AG20443 (cell line): Measurements from ENCODE around the gene SFXN5.
"Not testable (repeated sequence)": the region's sequence is repeated elsewhere in the genome, so short reads cannot be mapped to it uniquely, and the experiment has no call there.

Source experiments
- DNase-seq: peaks from one replicate; pipeline ENCODE4 v3.0.0; 2012; ENCODE audit warnings: low spot score, mixed read lengths

SFXN5 gene

DNA sequence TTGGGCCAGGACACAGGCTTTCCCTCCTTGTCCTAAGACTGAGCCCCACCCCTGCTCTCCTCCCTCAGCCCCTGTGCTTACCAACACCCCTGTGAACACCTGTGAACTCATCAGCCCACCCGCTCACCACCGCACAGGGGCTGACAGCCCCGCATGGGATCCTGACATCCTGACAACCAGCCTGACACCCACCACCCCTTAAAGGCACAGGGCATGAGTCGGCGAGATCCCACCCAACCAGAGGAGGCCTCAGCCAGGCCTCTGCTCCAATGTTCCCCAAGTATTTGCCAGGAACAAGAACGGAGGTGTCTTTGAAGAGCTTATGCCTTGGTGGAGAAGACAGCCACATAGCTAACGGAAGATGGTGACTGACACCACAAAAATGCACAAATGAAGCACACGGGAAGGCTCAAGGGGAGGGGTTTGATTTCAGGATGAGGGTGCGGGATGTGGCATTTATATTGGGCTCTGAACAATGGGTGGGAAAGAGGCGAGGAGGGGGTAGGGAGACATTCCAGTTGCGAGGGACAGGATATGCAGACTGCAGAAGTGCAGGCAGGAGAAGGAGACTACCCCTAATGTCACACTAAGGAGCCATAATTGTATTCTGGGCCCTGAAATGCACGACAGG, 30.2 kb upstream of the SFXN5 start:
- DNase-seq = peak; percentile 26

DNA sequence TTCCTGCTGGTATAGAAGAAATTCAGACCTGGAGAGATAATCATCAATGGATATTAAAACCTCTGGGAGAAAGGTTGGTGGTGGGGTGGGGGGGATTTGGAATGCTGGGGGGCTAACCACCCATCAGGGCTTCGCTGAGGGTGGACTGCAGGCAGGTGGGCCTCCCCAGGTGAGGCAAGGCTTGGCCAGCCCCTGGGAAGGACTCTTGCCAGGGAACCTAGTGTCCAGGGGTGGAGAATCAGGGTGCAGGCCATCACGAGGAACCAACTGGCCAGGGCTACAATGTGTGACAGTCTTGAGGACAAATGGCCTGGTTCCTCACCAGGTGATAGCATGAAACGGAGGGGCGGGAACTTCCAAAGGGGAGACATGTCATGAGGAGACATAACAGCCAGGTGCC, 29.4 kb upstream of the SFXN5 start:
- no peak for DNase-seq

DNA sequence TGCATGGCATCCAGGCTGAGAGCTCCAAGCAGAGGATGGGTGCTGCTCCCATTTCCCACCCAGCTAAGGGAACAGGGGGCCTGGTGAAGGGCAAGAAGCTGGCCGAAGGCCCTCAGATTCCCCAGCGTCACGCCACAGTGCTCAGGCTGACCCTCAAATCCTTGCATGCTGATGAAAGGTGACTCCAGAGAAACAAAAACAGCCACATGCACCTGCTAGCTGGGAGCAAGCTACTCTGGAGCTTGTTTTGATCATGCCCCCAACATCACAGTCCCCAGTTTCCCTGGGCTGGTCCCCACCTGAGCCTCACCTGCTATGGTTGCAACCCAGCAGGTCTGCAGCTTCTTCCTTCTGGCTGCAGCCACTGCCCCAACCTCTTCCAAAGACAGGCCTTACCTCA, 28.0 kb upstream of the SFXN5 start:
- no peak for DNase-seq

DNA sequence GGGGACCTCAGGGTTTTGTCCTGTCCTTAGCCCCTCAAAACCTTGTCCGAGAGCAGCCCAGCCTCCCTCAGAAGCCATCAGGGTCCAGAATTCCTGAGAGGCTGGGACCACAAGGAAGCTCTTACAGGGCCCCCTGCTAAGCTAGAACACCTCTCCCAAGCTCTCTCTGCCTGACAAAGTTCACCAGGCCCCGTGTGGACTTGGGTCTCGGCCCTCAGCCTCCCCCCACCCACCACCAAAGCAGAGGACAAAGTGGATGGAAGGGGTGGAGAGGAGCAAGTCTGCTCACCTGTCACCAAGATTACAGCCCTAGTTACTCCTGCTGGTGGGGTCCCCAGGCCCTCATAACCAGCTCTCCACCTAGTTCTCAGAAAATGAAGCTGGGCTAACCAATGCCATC, 24.4 kb upstream of the SFXN5 start:
- DNase-seq = no peak

DNA sequence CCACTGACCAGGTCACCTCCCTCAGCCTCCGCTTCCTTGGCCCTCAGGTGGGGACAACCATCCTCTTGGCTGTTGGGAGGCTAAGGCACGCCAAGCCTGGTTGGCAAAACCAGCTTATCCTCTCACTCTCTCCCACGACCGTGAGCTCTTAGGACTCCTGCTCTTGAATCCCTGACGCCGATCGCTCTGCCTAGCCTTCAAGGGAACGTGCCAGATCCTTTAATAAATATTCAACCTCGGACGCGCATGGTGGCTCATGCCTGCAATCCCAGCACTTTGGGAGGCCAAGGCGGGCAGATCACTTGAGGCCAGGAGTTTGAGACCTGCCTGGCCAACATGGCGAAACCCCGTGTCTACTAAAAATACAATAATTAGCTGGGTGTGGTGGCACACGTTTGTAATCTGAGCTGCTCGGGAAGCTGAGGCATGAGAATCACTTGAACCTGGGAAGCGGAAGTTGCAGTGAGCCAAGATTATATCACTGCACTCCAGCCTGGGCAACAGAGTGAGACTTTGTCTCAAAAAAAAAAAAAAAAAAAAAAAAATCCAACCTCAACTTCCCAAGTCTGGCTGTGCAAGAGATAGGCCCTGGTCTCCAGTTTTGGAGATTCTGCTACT, 22.2 kb upstream of the SFXN5 start:
- DNase-seq = not testable (repeated sequence)

DNA sequence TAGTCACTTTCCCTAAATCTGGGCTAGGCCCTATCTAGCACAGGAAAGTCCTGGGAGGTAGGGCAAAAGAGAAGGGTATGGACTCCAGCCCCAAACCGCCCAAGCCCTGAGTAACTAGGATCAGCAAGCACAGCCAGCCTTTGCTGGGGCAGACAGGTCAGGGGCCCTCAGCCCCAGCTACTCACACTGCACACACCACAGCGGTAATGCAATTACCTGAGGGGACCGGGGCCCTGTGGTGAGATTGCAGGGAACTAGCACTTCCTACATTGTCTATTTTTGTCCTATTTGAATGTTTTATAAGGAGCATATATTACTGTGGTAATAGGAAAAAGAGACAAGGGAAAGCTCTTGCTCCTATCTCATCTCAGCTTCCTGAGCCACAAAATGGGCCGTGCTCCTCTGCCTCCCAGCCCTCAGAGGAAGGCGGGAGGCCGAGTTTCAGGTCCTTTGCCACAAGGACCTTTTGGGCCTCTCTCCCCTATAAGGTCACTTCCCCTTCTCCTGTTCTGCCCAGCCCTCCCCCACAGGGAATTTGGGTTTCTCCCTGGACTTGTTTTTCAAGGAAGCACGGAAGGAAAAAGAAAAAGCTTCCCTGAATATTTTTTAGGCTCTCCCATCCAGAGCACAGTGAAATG, 20.8 kb upstream of the SFXN5 start:
- DNase-seq = no peak

DNA sequence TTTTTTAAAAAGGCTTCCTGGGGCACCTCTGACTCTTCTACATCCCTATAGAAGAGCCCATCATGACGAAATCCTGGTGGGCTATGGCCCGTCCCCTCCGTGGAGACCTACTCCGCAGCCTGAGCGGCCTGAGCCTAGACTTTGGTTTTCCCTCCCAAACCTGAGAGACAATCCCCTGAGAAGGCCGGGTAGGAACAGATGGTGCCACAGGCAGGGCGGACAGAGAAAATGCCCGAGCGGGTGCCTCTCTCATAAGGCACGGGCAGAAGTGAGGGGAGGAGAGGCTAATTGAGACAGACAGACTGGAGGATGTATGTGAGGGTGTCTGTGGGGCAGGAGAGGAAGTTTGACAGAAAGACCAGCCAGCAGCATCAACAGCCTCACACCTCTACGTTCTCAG, 20.2 kb upstream of the SFXN5 start:
- no peak for DNase-seq

DNA sequence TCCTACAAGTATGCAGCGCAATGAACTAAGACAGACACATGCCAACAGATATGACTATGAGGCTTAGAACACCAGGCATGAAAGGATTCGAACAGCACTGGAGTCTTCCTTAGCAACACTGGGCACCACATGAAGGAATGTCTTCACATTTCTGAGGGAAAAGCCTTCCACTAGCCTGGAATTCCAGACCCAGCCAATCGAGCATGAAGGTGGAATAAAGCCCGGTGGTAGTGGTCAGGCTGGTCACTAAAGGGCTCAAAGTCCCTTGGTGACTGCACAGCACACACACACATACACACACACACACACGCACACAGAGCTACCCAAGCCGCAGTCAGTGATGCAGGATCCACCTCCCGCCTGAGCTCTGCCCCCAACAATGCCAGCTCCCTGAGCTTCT, 19.7 kb upstream of the SFXN5 start:
- peak; percentile 46 for DNase-seq

DNA sequence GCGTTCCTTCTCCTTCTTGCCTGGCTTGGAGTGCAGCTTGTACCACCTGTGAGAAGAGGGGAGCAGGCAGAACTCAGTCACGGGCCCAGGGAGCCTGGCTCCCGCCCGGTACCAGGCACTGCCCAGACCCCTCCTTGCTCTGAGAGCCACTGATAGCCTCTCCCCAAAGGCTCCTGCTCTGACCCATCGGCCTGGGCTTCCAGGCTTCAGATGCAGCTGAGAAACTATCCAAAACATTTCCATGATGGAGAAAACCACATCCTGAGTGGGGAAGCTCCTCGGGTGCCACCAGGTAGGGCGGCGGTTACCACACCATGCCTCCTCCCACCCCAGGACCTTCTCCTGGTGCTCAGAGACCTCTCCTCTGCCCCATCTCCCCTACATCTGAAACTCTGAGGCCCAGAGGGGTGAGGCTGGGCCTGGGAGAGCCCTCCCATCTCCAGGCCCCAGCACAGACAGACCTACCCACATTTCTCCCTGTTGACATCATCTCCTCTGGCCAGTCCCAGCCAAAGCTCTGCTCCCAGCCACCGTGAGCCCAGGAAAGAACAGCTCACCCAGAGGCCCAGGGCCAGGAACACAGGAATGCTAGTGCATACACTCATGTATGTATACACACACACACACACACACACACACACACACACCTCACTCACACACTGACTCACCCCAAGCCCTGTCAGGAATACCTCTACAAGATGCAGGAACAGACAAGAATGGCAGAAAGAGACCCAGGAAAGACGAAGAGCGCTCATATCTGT, 17.9 kb upstream of the SFXN5 start:
- DNase-seq = peak; percentile 98

DNA sequence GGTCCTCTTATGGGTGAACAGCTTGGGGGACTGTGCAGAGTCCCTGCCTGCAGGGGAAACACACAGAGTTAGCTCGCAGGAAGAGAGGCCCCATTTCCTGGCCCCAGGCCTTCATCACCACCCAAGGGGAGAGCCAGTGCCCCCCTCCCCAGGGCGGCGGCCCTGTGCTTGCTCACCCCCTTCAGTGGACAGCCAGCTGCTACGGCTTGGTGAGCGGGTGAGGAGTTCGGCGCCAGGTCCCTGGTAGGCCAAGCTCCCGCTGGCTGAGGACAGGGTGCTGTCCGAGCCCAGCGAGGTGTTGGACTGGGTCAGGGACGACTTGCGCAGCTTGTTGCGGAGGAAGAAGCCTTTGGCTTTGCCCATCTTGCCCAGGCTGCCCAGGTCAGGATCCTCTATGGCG, 17.2 kb upstream of the SFXN5 start:
- no peak for DNase-seq

DNA sequence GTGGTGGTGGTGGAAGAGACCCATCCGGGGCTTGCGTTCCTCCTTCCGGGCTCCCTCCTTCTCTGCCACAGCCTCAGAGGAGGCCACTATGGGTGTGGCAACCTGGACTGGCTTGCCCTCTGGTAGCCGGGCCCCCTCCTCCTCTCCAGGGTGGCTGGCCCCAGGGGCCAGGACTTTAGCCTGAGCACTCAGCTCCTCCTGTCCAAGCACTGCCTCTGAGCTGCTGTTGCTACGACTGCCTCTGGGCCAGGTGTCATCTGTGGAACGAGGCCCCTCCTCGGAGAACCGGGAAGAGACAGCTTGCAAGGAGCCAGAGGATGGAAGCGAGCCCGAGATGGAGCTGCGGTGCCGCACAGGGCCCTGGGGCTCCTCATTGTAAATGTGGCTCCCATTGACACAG, 16.7 kb upstream of the SFXN5 start:
- no peak for DNase-seq

DNA sequence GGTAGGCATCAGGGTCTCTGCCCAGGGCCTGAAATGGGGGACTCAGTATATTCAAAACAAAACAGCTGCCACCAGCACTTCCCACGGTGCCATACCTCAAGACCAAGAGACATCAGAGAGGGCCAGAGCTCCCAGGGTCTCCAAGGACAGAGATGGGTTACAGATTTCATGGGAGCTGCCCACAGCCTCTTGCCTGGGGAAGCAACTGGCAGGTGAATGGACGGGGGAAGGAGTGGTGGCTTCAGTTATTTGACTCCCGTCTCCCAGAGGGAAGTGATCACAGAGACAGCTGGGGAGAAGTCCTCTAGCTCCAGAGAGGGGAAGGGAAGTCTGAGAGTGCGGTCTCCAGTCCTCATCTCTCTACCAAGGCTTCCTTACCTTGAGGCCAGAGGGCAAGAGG, 15.8 kb upstream of the SFXN5 start:
- DNase-seq = no peak

DNA sequence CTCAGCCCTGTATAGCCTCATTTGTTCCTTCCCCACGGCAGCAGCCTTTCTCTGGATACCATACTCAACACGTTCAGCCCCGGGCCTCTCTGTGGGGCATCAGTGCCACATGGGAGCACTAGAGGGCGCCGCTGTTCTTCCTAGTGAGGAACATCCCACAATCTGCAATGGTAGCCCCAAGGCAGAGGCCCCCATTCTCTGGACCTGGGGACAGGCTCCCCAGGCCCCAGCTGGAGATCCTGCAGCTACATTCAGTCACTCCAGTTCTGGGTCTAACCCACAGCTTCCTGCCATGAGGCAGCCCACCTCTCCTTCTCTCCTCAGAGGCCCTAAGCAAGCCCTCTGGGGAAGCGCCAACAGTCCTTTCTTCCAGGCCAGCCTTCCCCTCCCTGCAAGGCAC, 14.2 kb upstream of the SFXN5 start:
- peak; percentile 83 for DNase-seq

DNA sequence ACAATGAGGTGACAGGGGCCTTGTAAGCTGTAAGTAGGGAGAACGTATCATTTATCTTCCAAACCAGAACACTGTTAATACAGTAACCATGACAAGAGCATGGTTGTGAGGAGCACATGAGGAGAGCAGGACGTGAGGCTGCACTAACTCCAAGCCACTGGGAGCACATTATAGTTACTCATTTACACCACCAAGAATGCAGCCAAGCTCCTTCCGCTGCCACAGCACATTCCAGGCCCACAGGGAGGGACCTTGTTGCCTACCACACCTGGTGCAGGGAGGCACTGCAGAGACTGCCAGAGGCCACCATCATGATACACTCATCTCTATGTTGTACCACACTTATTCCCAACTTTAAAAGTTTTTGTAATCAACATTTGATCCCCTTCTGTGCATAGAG, 13.5 kb upstream of the SFXN5 start:
- DNase-seq = no peak

DNA sequence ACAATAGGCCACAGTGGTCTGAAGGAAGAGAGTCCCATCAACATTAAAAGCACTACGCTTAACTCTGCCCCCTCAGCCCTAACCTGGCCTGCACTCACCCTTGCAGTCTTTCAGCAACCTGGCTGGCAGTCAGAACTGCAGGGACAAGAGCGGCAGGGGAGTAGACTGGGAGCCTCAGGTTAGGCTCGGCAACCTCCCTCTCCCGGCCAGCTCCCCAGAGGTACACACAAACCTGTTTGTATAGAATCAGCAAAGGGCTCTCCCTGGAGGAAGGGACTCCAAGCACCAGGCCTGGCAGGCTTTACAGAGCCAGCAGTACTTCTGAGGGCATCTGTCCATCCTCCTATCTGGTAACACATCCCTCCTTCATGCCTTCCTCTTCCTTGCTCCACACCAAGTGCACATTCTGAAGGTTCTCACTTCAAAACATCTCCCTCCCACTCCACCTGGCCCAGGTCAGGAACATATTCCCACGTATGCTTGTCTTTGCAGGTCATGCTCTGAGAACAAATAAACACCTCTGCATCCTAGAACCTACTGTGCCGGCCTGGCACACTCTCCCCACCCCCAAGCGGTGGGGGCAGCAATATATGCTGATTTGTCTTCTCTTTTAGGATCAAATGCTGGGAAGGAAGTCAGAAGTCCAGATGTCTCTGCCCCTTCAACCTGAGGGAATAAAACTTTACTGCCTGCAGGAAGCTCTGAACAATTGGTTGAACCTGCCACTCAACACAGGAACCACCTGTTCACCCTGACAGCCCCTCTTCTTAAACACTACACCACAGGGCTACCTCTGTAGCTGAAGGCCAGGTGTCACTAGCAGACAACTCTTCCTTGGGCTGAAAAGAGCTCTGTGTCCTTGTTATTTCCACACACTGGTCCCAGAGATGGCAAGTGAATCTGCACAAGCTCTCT, 12.6 kb upstream of the SFXN5 start:
- DNase-seq = no peak

DNA sequence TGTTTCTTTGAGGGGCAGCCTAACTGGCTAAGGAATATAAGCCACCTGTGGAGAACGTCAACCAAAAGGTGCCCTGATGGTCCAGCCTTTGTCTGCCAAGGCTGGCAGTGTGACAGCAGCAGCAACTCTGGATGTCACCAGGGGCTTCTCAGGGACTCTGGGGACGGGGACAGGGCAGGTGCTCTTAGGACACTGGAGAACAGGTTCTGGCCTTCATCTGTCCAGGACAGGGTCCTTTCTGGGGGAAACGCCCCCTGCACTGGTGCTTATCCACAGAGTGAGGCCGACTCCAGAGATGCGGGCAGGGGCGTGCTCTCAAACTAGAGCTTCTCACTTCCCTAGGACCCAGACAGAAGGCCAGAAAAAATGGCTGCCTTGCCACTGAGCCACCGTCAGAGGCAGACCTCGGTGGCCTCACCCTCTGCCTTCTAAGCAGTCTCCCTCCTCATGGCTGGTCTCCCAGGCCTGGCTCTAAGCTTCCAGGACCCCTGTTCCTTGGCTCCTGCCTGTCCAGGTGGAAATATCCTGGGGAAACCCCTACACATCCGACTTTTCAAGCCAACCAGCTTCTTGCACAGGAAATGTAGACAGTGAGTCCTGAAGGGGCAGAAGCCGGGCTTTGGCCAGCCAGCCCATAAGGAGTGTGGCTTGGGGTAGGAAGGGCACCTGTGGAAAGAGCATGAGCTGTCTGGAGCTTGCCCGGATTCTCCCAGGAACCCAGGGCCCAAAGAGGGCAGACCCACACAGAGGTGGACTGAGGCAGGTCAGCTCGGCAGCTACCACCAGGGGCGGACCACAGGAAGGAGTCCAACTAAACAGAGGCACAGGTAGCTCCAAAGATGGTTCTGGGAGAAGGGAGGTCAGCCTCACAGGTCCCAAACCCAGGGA, 11.3 kb upstream of the SFXN5 start:
- DNase-seq = no peak

DNA sequence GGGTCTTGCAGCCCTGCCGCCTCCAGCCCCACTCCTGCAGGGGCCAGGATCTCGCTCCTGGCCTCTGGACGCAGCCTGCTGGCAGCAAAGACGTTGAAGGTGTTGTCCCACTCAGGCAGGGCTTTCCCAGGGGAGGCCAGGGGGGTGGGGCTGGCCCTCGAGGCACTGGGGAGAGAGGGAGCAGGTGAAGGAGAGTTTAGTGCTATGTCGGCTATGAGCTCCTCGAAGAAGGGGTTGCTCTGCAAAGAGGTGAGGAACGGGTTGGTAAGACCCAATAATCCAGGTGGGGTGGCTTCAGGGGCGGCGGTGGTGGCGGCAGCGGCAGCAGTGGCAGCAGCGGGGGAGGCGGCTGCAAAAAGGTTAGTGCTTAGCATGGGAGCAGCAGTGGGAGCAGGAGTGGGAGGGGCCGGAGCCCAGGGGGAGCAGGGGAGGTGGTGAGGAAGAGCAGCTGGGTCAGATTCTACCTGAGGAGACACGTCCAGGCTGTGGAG, 9.7 kb upstream of the SFXN5 start:
- no peak for DNase-seq

DNA sequence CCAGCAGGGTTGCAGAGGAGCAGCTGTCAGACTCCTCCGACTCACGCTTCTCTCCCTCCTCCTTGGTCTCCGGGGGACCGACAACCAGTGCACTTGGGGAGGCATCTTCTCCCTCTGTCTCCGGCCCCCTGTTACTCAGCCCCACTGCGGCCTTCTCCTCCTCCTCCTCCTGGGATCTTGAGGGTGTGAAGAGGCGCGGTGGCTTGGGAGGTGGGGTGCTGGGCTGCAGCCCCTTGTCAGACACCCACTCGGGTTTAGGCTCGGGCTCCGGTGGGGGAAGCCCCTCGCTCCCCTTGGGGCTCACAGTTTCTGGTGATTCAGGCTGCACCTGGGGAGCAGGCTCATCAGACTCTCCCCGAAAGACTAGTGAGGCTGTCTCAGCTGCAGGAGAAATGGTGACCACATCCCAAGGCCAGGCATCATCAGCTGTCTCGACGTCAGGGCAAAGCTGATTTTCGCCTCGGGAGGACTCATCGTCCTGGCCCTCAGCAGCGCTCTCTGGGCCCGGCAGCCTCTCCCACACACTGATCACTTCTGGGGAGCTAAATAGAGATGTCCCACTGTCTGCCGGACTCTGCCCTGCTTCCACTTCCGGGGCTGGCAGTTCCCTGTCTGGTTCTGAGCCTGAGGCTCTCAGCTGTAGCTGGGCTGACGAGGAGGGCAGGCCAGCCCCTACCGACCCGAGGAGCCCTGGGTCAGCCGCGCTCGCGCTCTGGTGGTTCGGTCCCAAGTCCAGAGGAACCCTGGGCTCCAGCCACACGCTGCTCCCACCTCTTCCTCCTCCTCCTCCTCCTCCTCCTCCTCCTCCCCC, 9.0 kb upstream of the SFXN5 start:
- no peak for DNase-seq

DNA sequence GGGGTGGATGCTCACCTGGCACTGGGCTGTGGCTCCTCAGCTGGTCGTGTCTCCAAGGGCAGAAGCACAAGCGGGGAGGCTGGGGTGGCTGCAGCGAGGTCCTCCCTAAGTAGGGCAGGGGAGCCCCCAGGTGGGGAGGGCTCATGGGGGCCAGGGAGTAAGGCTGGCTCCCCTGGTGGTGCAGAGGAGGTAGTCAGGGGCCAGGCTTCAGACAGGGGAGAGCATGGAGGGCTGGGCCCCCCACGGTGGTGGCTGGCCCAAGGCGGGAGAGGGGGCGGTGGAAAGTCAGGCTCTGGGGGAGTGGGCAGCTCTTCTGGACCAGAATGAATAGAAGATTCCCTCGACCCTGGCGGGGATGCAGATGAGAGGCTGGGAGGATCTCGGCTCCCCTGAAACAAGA, 8.1 kb upstream of the SFXN5 start:
- DNase-seq = no peak
